Mesendoderm (in vitro differentiated cells): ENCODE data around the gene RNF144A.

Source experiments
- DNase-seq: peaks from one replicate; pipeline ENCODE4 v3.0.0; 2013
- H2AK5ac ChIP-seq: 2 replicates; pipeline ENCODE4 v1.6.1; 2013; ENCODE audit warnings: low read length, inconsistent platforms
- H2BK120ac ChIP-seq: 2 replicates; pipeline ENCODE4 v1.6.1; 2013; ENCODE audit warnings: low read depth, mild to moderate bottlenecking, low read length, moderate library complexity, mixed read lengths
- H2BK15ac ChIP-seq: replicated peaks from 2 replicates; pipeline ENCODE4 v1.6.1; 2013; ENCODE audit warnings: low read depth, mild to moderate bottlenecking, moderate library complexity
- H2BK5ac ChIP-seq: 2 replicates; pipeline ENCODE4 v1.6.1; 2013; ENCODE audit warnings: low read length, inconsistent platforms
- H3K18ac ChIP-seq: 2 replicates; pipeline ENCODE4 v1.6.1; 2013; ENCODE audit warnings: mild to moderate bottlenecking, low read length, mixed read lengths
- H3K23ac ChIP-seq: one replicate; pipeline ENCODE4 v1.6.1; 2013; ENCODE audit warnings: low read length
- H3K27ac ChIP-seq: 2 replicates; pipeline ENCODE4 v1.5.1; 2013; ENCODE audit warnings: low read depth, mild to moderate bottlenecking, inconsistent platforms, low read length, moderate library complexity
- H3K27me3 ChIP-seq: 2 replicates; pipeline ENCODE4 v1.6.1; 2013; ENCODE audit warnings: low read length, control low read depth, mild to moderate bottlenecking, inconsistent platforms; ENCODE audit not compliant: insufficient read depth, poor library complexity
- H3K36me3 ChIP-seq: 2 replicates; pipeline ENCODE4 v1.6.1; 2013; ENCODE audit warnings: low read length, inconsistent platforms; ENCODE audit not compliant: control insufficient read depth, insufficient read depth
- H3K4ac ChIP-seq: one replicate; pipeline ENCODE4 v1.6.1; 2013; ENCODE audit warnings: low read depth, mild to moderate bottlenecking, low read length, moderate library complexity
- H3K4me1 ChIP-seq: 2 replicates; pipeline ENCODE4 v1.6.1; 2013; ENCODE audit warnings: low read depth, low read length, inconsistent platforms; ENCODE audit not compliant: control insufficient read depth
- H3K4me2 ChIP-seq: 2 replicates; pipeline ENCODE4 v1.6.1; 2013; ENCODE audit warnings: low read length
- H3K4me3 ChIP-seq: 2 replicates; pipeline ENCODE4 v1.5.1; 2013; ENCODE audit warnings: mild to moderate bottlenecking, low read length
- H3K56ac ChIP-seq: one replicate; pipeline ENCODE4 v1.6.1; 2013; ENCODE audit warnings: low read length
- H3K79me1 ChIP-seq: 2 replicates; pipeline ENCODE4 v1.6.1; 2013; ENCODE audit warnings: low read length, inconsistent platforms
- H3K79me2 ChIP-seq: 2 replicates; pipeline ENCODE4 v1.6.1; 2013; ENCODE audit warnings: mild to moderate bottlenecking, low read length; ENCODE audit not compliant: control insufficient read depth, insufficient read depth
- H3K9ac ChIP-seq: 2 replicates; pipeline ENCODE4 v1.6.1; 2013; ENCODE audit warnings: low read length, inconsistent platforms
- H4K5ac ChIP-seq: one replicate; pipeline ENCODE4 v1.6.1; 2013; ENCODE audit warnings: low read length
- H4K8ac ChIP-seq: one replicate; pipeline ENCODE4 v1.6.1; 2013; ENCODE audit warnings: low read depth, mild to moderate bottlenecking, control low read depth, low read length, moderate library complexity
- WGBS: extraction: QIAGEN DNeasy Blood & Tissue Kit; methylation state at CpG from one replicate; pipeline ENCODE4 v1.1.7; 2013; ENCODE audit warnings: low lambda C conversion rate, missing lambda C conversion rate; ENCODE audit not compliant: insufficient coverage; ENCODE audit errors: extremely low coverage; 5-methylcytosine and 5-hydroxymethylcytosine counted together

Gene RNF144A

GRCh38 chr2:7043690-7044089 lies 126.5 kb downstream of the RNF144A start:
- H3K79me2 ChIP-seq: no peaks in the 10 kb centered on the region
- no peak overlapping the region for H3K27ac ChIP-seq
- H4K8ac ChIP-seq: no peak overlapping the region
- no peaks in the 10 kb centered on the region for H3K4me1 ChIP-seq
- no peaks in the 10 kb centered on the region for H3K79me1 ChIP-seq
- no peak overlapping the region for H3K4me3 ChIP-seq
- H3K9ac ChIP-seq: no peak overlapping the region
- DNase-seq: no peak
- no peaks in the 10 kb centered on the region for H3K27me3 ChIP-seq
- no peak overlapping the region for H2BK15ac ChIP-seq
- H3K4me2 ChIP-seq: no peak overlapping the region
- no peak overlapping the region for H2BK120ac ChIP-seq
- H3K56ac ChIP-seq: no peak overlapping the region
- no CpG with 5 or more reads among the region's 3 CpGs for WGBS
- no peak overlapping the region for H3K23ac ChIP-seq
- H3K36me3 ChIP-seq: no peaks in the 10 kb centered on the region
- no peak overlapping the region for H3K4ac ChIP-seq
- H3K18ac ChIP-seq: no peak overlapping the region
- H4K5ac ChIP-seq: no peak overlapping the region
- H2AK5ac ChIP-seq: no peak overlapping the region
- no peak overlapping the region for H2BK5ac ChIP-seq

GRCh38 chr2:7044253-7045250 lies 127.3 kb downstream of the RNF144A start:
- no CpG with 5 or more reads among the region's 17 CpGs for WGBS

GRCh38 chr2:7045601-7046590 lies 128.7 kb downstream of the RNF144A start:
- Histone ChIP-seq H3K4ac (no peak overlapping the region), H2BK5ac (no peak overlapping the region), H3K4me1 (no peaks in the 10 kb centered on the region), H3K18ac (no peak overlapping the region), H2BK120ac (no peak overlapping the region), H2BK15ac (no peak overlapping the region), H3K4me2 (no peak overlapping the region), H4K5ac (no peak overlapping the region), H3K27me3 (no peaks in the 10 kb centered on the region), H3K9ac (no peak overlapping the region), H3K79me2 (no peaks in the 10 kb centered on the region), H3K23ac (no peak overlapping the region), H2AK5ac (no peak overlapping the region), H3K36me3 (no peaks in the 10 kb centered on the region), H3K56ac (no peak overlapping the region), H4K8ac (no peak overlapping the region), H3K79me1 (no peaks in the 10 kb centered on the region), H3K27ac (no peak overlapping the region), H3K4me3 (no peak overlapping the region)
- no CpG with 5 or more reads among the region's 15 CpGs for WGBS
- no peak for DNase-seq

More at GRCh38 chr2:7044253-7045250, 127.3 kb downstream of the RNF144A start:
- Histone ChIP-seq H3K27ac (no peak overlapping the region), H3K9ac (no peak overlapping the region), H3K23ac (no peak overlapping the region), H3K4me1 (no peaks in the 10 kb centered on the region), H3K27me3 (no peaks in the 10 kb centered on the region), H2BK15ac (no peak overlapping the region), H4K5ac (no peak overlapping the region), H2BK5ac (no peak overlapping the region), H3K79me2 (no peaks in the 10 kb centered on the region), H3K56ac (no peak overlapping the region), H3K36me3 (no peaks in the 10 kb centered on the region), H3K4ac (no peak overlapping the region), H3K4me3 (no peak overlapping the region), H4K8ac (no peak overlapping the region), H2BK120ac (no peak overlapping the region), H3K18ac (no peak overlapping the region), H3K4me2 (no peak overlapping the region), H2AK5ac (no peak overlapping the region), H3K79me1 (no peaks in the 10 kb centered on the region)
- peak; percentile 51 for DNase-seq

GRCh38 chr2:7047661-7048060 lies 130.4 kb downstream of the RNF144A start:
- WGBS: no CpG with 5 or more reads among the region's 3 CpGs
- Histone ChIP-seq H2BK120ac (no peak overlapping the region), H2BK15ac (no peak overlapping the region), H3K56ac (no peak overlapping the region), H3K4me2 (no peak overlapping the region), H3K36me3 (no peaks in the 10 kb centered on the region), H3K18ac (no peak overlapping the region), H3K4me3 (no peak overlapping the region), H3K9ac (no peak overlapping the region), H4K8ac (no peak overlapping the region), H3K79me1 (no peaks in the 10 kb centered on the region), H2BK5ac (no peak overlapping the region), H2AK5ac (no peak overlapping the region), H3K4me1 (no peaks in the 10 kb centered on the region), H3K27ac (no peak overlapping the region), H3K23ac (no peak overlapping the region), H3K27me3 (no peaks in the 10 kb centered on the region), H3K79me2 (no peaks in the 10 kb centered on the region), H3K4ac (no peak overlapping the region), H4K5ac (no peak overlapping the region)
- peak; percentile 23 for DNase-seq

- no peak overlapping the region for H4K8ac ChIP-seq
- H2BK15ac ChIP-seq: no peak overlapping the region
- no peak overlapping the region for H3K9ac ChIP-seq
- no peak for DNase-seq
- H3K23ac ChIP-seq: no peak overlapping the region
- H4K5ac ChIP-seq: no peak overlapping the region
- WGBS: no CpG with 5 or more reads among the region's 4 CpGs
- no peak overlapping the region for H3K4ac ChIP-seq
- no peaks in the 10 kb centered on the region for H3K4me1 ChIP-seq
- no peak overlapping the region for H3K56ac ChIP-seq
- H3K79me2 ChIP-seq: no peaks in the 10 kb centered on the region
- no peak overlapping the region for H2AK5ac ChIP-seq
- H2BK120ac ChIP-seq: no peak overlapping the region
- no peak overlapping the region for H3K4me2 ChIP-seq
- H3K79me1 ChIP-seq: no peaks in the 10 kb centered on the region
- no peak overlapping the region for H3K4me3 ChIP-seq
- no peak overlapping the region for H3K18ac ChIP-seq
- no peak overlapping the region for H3K27ac ChIP-seq
- H2BK5ac ChIP-seq: no peak overlapping the region
- H3K36me3 ChIP-seq: no peaks in the 10 kb centered on the region
- H3K27me3 ChIP-seq: no peaks in the 10 kb centered on the region
These were observed 131.6 kb downstream of the RNF144A start for GRCh38 chr2:7048762-7049294.
